MM.1S (cell line): ENCODE results near the gene DENND1A.
A peak's percentile ranks its signal among the peaks of the same experiment; 100 is the strongest.

Source experiments
- EZH2 ChIP-seq: fragments of 300-600 bp; sonication (generic); optimal IDR thresholded peaks from 2 replicates; pipeline ENCODE3; 2017; ENCODE audit warnings: low read depth, mild to moderate bottlenecking, antibody characterized with exemption, low read length, mixed read lengths
- EZH2phosphoT487 ChIP-seq: fragments of 300-600 bp; sonication (generic); IDR thresholded peaks from 2 replicates; pipeline ENCODE4 v1.6.1; 2018; ENCODE audit warnings: antibody characterized with exemption, low read length
- TF ChIP-seq, protein P1 (sequence below): fragments of 300-600 bp; sonication (generic); IDR thresholded peaks from 2 replicates; pipeline ENCODE4 v1.5.1; 2016; ENCODE audit warnings: antibody characterized with exemption, low read length, mixed read lengths

DNA sequence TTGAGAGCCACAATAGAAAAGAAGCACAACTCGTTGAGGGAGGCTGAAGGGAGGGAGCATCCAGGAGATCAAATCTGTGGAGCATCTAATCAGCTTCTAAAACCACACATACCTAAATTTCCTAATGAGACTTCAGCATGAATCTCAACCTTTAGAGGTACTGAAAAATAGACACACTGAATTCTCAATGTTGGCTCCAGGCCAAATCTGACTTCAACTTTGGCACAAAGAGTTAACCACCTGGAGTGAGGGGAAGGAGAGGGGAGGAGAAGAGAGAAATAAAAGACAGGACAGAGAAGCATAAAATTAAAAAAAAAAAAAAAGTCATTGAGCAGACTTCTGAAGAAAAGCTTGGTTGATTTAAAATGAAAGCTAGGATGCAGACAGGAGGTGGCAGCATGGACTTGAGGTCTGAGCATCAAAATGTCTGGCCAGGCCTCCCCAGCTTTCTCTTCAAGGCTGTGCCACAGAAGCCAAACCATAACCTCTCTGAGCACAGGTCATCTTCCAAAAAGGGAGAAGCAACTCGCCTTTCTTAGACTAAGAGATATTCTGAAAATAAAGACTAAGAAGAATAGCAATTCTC is 205.6 kb downstream of the DENND1A start:
- TF ChIP-seq, protein P1, sequence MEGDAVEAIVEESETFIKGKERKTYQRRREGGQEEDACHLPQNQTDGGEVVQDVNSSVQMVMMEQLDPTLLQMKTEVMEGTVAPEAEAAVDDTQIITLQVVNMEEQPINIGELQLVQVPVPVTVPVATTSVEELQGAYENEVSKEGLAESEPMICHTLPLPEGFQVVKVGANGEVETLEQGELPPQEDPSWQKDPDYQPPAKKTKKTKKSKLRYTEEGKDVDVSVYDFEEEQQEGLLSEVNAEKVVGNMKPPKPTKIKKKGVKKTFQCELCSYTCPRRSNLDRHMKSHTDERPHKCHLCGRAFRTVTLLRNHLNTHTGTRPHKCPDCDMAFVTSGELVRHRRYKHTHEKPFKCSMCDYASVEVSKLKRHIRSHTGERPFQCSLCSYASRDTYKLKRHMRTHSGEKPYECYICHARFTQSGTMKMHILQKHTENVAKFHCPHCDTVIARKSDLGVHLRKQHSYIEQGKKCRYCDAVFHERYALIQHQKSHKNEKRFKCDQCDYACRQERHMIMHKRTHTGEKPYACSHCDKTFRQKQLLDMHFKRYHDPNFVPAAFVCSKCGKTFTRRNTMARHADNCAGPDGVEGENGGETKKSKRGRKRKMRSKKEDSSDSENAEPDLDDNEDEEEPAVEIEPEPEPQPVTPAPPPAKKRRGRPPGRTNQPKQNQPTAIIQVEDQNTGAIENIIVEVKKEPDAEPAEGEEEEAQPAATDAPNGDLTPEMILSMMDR: peak; percentile 15; the same call in 1 of the 2 replicates
- TF ChIP-seq EZH2: no peak
- no peak for TF ChIP-seq EZH2phosphoT487
